Heart right ventricle (tissue), 16 donors: ENCODE results near the gene SIL1. TPM values are rescaled to one million over a fixed set of nuclear protein-coding genes. Genes with fewer than 3 reads are reported as not detected.

Experiments used
- ATAC-seq, 8 donors: fragments of 200-7000 bp; cut with Tn5 transposase; one replicate each; pipeline ENCODE4 v1.9.1; 2020; ENCODE audit warnings: mild to moderate bottlenecking in 8 of 8, moderate library complexity in 8 of 8, moderate number of reproducible peaks in 1 of 8
- DNase-seq, 2 donors: peaks; one replicate each; pipeline ENCODE4 v3.0.0-alpha.2; 2020
- H3K27ac ChIP-seq, 10 donors: fragments of 200-600 bp; sonication (generic) in 2 of 10; one replicate each; pipeline versions ENCODE4 v1.5.0 to v1.8.0; 2020 to 2022; ENCODE audit warnings: mild to moderate bottlenecking in 3 of 10
- H3K27me3 ChIP-seq, 7 donors: fragments of 200-600 bp; one replicate each; pipeline ENCODE4 v1.8.0; 2021 to 2022; ENCODE audit warnings: mild to moderate bottlenecking in 2 of 7
- H3K36me3 ChIP-seq, 9 donors: fragments of 200-600 bp; sonication (generic) in 1 of 9; one replicate each; pipeline versions ENCODE4 v1.5.0 to v1.8.0; 2020 to 2022; ENCODE audit warnings: mild to moderate bottlenecking in 2 of 9
- H3K4me1 ChIP-seq, 9 donors: fragments of 200-600 bp; sonication (generic) in 1 of 9; one replicate each; pipeline versions ENCODE4 v1.5.0 to v1.8.0; 2020 to 2022; ENCODE audit warnings: mild to moderate bottlenecking in 4 of 9
- H3K4me3 ChIP-seq, 10 donors: fragments of 200-600 bp; sonication (generic) in 2 of 10; one replicate each; pipeline versions ENCODE4 v1.5.0 to v1.8.0; 2020 to 2022; ENCODE audit warnings: mild to moderate bottlenecking in 7 of 10, moderate library complexity in 2 of 10
- H3K9me3 ChIP-seq, 11 donors: fragments of 200-600 bp in 10 of 11; sonication (generic) in 2 of 11; one replicate each; pipeline versions ENCODE4 v1.5.0 to v1.8.0; 2013 to 2022; ENCODE audit warnings: mild to moderate bottlenecking in 2 of 11, control low read depth in 1 of 11, moderate library complexity in 1 of 11
- WGBS, 2 donors: extraction: QIAGEN DNeasy Blood & Tissue Kit; methylation state at CpG; one replicate each; pipeline ENCODE4 v1.1.7; 2013; ENCODE audit warnings: inconsistent platforms in 1 of 2; 5-methylcytosine and 5-hydroxymethylcytosine counted together
- intact Hi-C, 10 donors: fragments of 100-400 bp; cut with DNase I; formaldehyde crosslinking; loops; one replicate each; pipeline versions ENCODE4 v1.11.1 to v1.14.2; 2022
- polyA plus RNA-seq, 2 donors: library from polyadenylated mRNA; stranded (reverse); fragments of 200-250 nt; gene quantifications; one replicate each; pipeline ENCODE4 v1.2.3, GENCODE V29; 2013
- total RNA-seq, 10 donors: library from RNA; stranded (reverse); fragmentation: NEBNext Ultra II Directional in 3 of 10; extraction: Animal tissue kit (Norgen Biotek cat#: 25700) in 3 of 10; gene quantifications; one replicate each; pipeline versions ENCODE4 v1.2.1 to v1.2.4, GENCODE V29; 2021 to 2023
- TF ChIP-seq, protein P1 (sequence below), 9 donors: fragments of 200-600 bp; sonication (generic) in 2 of 9; IDR thresholded peaks; one replicate each; pipeline versions ENCODE4 v1.5.0 to v1.8.0; 2021 to 2022; ENCODE audit warnings: antibody characterized with exemption in 9 of 9, mild to moderate bottlenecking in 5 of 9, moderate library complexity in 1 of 9
- donor health status: Arrhythmogenic right ventricular cardiomyopathy.
- donor health status: ischemic (EF 13 %, LVEDD 7.1; RV severe dilation, severe dysfunction).
- donor health status: healthy with polysubstance abuse.
- donor health status: DM: no; HTN: yes; CAD: no.
- donor health status: DM: no; HTN: no; CAD: no.
- donor health status: ischemic (EF 25% LVEDD 6.9; RV normal size, moderate dysfunction).
- donor health status: ischemic (EF 25% LVEDD 5.7; RV mildly dilated, moderate dysfunction).
- donor health status: healthy.
- donor health status: DM: yes; HTN: yes; CAD: no.
- donor health status: Ischemic cardiomyopathy.
- donor health status: ischemic (EF 35%, LVEDD 5.7; RV mildly dilated, moderate dysfunction).
- donor health status: nonischemic (EF 11% LVEDD 7.7; RV severe dilation, severe dysfunction).
- donor health status: DM: yes; HTN: yes; CAD: no.
- donor health status: PGD.
- donor health status: ischemic (EF 29% LVEDD 5.4; RV normal size, mild dysfunction).
- donor health status: nonischemic (EF 23%, LVEDD 6.1; RV moderate dilation, normal function).

The SIL1 gene
- total and polyA plus RNA-seq, 12 donors: 26.7 to 94.7 (median 44.3) TPM

GRCh38 chr5:139149477-139150199 is 48.5 kb downstream of the SIL1 start:
- no peaks in the 10 kb centered on the region for H3K9me3 ChIP-seq
- H3K27ac ChIP-seq: peak overlapping the region in 6 of 10 donors; percentile 6 to 66 (median 42)

GRCh38 chr5:139148986-139149385 is 49.2 kb downstream of the SIL1 start:
- TF ChIP-seq, protein P1, sequence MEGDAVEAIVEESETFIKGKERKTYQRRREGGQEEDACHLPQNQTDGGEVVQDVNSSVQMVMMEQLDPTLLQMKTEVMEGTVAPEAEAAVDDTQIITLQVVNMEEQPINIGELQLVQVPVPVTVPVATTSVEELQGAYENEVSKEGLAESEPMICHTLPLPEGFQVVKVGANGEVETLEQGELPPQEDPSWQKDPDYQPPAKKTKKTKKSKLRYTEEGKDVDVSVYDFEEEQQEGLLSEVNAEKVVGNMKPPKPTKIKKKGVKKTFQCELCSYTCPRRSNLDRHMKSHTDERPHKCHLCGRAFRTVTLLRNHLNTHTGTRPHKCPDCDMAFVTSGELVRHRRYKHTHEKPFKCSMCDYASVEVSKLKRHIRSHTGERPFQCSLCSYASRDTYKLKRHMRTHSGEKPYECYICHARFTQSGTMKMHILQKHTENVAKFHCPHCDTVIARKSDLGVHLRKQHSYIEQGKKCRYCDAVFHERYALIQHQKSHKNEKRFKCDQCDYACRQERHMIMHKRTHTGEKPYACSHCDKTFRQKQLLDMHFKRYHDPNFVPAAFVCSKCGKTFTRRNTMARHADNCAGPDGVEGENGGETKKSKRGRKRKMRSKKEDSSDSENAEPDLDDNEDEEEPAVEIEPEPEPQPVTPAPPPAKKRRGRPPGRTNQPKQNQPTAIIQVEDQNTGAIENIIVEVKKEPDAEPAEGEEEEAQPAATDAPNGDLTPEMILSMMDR (IDR thresholded peaks at IDR 0.05): no peak
- DNase-seq: no peak
- Histone ChIP-seq H3K27me3 (no peaks in the 10 kb centered on the region), H3K4me1 (peaks cover 6 to 52% (median 42%) of the 10 kb centered on the region in 9 donors), H3K27ac (peak overlapping the region in 2 of 10 donors; percentile 6 to 66), H3K4me3 (no peak overlapping the region), H3K36me3 (no peaks in the 10 kb centered on the region), H3K9me3 (no peaks in the 10 kb centered on the region)
- WGBS, 2 donors: 85 to 87% methylated on average over 5 of the region's 5 CpGs
- ATAC-seq: no peak
- intact Hi-C loops: no loop called here

More at GRCh38 chr5:139149477-139150199, 48.5 kb downstream of the SIL1 start:
- H3K36me3 ChIP-seq: no peaks in the 10 kb centered on the region
- 66 to 73% methylated on average over 3 of the region's 3 CpGs for WGBS, 2 donors
- H3K4me1 ChIP-seq: peaks cover 6 to 52% (median 42%) of the 10 kb centered on the region in 9 donors
- H3K27me3 ChIP-seq: no peaks in the 10 kb centered on the region
- ATAC-seq (peak in 7 of 8 donors; percentile 24 to 78 (median 49)), DNase-seq (no peak)
- no peak overlapping the region for H3K4me3 ChIP-seq
- TF ChIP-seq, protein P1 (IDR thresholded peaks at IDR 0.05): no peak
- intact Hi-C loops: loop anchor here in 1 of 10 donors (2.0 kb wide), 1 partner anchor 29 kb away; no protein-coding TSS in a partner anchor

- TF ChIP-seq, protein P1 (IDR thresholded peaks at IDR 0.05): no peak
- no peaks in the 10 kb centered on the region for H3K36me3 ChIP-seq
- peak overlapping the region in 2 of 10 donors; percentile 3 to 22 for H3K27ac ChIP-seq
- peaks cover 6 to 52% (median 42%) of the 10 kb centered on the region in 9 donors for H3K4me1 ChIP-seq
- ATAC-seq: peak in 2 of 8 donors; percentile 34 to 43
- H3K4me3 ChIP-seq: no peak overlapping the region
- no peaks in the 10 kb centered on the region for H3K9me3 ChIP-seq
- no peaks in the 10 kb centered on the region for H3K27me3 ChIP-seq
- intact Hi-C loops: no loop called here
- WGBS, 2 donors: 73 to 80% methylated on average over 2 of the region's 2 CpGs
- DNase-seq: no peak
Observed at GRCh38 chr5:139148306-139148705, 49.9 kb downstream of the SIL1 start.

DNA sequence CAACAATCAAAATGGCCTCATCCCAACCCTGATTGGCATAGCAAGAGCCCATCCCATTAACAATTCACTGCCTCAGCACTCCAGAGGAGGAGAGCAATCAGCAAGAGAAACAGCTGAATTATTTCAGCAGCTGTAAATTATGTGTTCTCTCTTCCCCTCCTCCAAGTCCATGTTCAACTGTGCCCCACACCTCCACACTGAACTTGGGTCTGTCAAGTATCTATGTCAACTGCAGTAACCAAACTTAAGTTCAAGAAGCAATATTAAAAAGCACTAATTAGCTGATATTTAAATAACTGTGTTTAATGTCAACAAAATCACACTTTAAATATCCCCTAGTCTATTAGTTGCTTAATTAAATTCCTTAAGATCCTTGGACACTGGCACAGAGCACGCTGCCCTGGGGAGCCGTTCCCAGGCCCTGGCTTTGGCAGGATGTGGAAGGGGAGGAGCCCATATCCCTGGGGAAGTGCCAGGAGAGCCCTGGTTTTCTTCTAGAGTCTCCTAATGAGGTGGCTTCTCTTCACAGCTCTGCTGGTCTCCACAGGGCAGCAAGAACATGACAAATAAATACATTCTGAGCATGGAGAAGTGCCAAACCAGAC is 50.6 kb downstream of the SIL1 start:
- Histone ChIP-seq H3K27ac (peak overlapping the region in 3 of 10 donors; percentile 3 to 52 (median 14)), H3K9me3 (no peaks in the 10 kb centered on the region), H3K36me3 (no peaks in the 10 kb centered on the region), H3K27me3 (no peaks in the 10 kb centered on the region), H3K4me1 (peaks cover 6 to 53% (median 44%) of the 10 kb centered on the region in 9 donors), H3K4me3 (no peak overlapping the region)
- intact Hi-C loops: no loop called here
- WGBS, 2 donors: 1 to 4% methylated on average over 2 of the region's 2 CpGs
- TF ChIP-seq, protein P1 (IDR thresholded peaks at IDR 0.05): no peak
- ATAC-seq (peak; percentile 69 to 90 (median 86)), DNase-seq (peak; percentile 54 to 65)
